HG03460 (cell line): ENCODE data around the gene ABHD11.

Source experiments
- ATAC-seq: cut with Tn5 transposase; IDR thresholded peaks from one replicate; pipeline ENCODE4 v1.9.1; 2021; ENCODE audit not compliant: unreplicated experiment

Gene ABHD11

GRCh38 chr7:73702665-73703064, 35.9 kb downstream of the ABHD11 start:
- ATAC-seq, result no peak

GRCh38 chr7:73702226-73702625, 36.4 kb downstream of the ABHD11 start:
- ATAC-seq, result no peak

GRCh38 chr7:73701357-73701995, 37.1 kb downstream of the ABHD11 start:
- no peak for ATAC-seq

GRCh38 chr7:73700581-73701134, 37.9 kb downstream of the ABHD11 start:
- ATAC-seq, result no peak

GRCh38 chr7:73700069-73700423, 38.6 kb downstream of the ABHD11 start:
- ATAC-seq, result no peak

GRCh38 chr7:73699370-73700068, 39.1 kb downstream of the ABHD11 start:
- no peak for ATAC-seq

- ATAC-seq, result no peak
Observed at GRCh38 chr7:73698410-73698809, 40.2 kb downstream of the ABHD11 start.

GRCh38 chr7:73696372-73696771, 42.2 kb downstream of the ABHD11 start:
- ATAC-seq, result no peak

GRCh38 chr7:73690646-73691045, 48.0 kb downstream of the ABHD11 start:
- ATAC-seq, result no peak

- ATAC-seq, result no peak
Observed at GRCh38 chr7:73688288-73688687, 50.3 kb downstream of the ABHD11 start.
